Activated T-helper 1 cell treated with anti-CD3 and anti-CD28 coated beads, Interleukin-12 subunit alpha, Interleukin-12 subunit beta, Interleukin-2, Interleukin-4 antibody, amounts not matched to agents 30 ng/mL and 10 ng/mL and 1 ng/mL, durations not matched to agents 14 hours and 24 hours and 36 hours (primary cell): Measurements from ENCODE around the gene CORO1C. TPM values are rescaled to one million over a fixed set of nuclear protein-coding genes. Genes with fewer than 3 reads are reported as not detected.
A peak's percentile ranks its signal among the peaks of the same experiment; 100 is the strongest.

Experiments
- DNase-seq: peaks from one replicate; pipeline ENCODE4 v3.0.0; 2021; ENCODE audit warnings: low spot score
- H3K27ac Mint-ChIP-seq: one replicate; pipeline ENCODE4 v1.8.0; 2021; ENCODE audit warnings: mild to moderate bottlenecking, mixed read lengths
- H3K27me3 Mint-ChIP-seq: one replicate; pipeline ENCODE4 v1.8.0; 2022; ENCODE audit warnings: mild to moderate bottlenecking, moderate library complexity, mixed read lengths; ENCODE audit not compliant: insufficient read depth
- H3K36me3 Mint-ChIP-seq: one replicate; pipeline ENCODE4 v1.8.0; 2021; ENCODE audit warnings: low read depth, mixed read lengths
- H3K4me1 Mint-ChIP-seq: one replicate; pipeline ENCODE4 v1.8.0; 2021; ENCODE audit warnings: low read depth, mixed read lengths
- H3K4me3 Mint-ChIP-seq: one replicate; pipeline ENCODE4 v1.8.0; 2021; ENCODE audit warnings: mild to moderate bottlenecking, moderate library complexity, mixed read lengths
- H3K9me3 Mint-ChIP-seq: one replicate; pipeline ENCODE4 v1.8.0; 2021; ENCODE audit warnings: mixed read lengths
- intact Hi-C: fragments of 100-400 bp; cut with micrococcal nuclease; formaldehyde crosslinking; loops from one replicate; pipeline ENCODE4 v1.15.1; 2024
- total RNA-seq: library from RNA; stranded (reverse); gene quantifications from 2 replicates; pipeline ENCODE4 v1.2.3, GENCODE V29; 2022

The CORO1C gene
- total RNA-seq, 1 donor from 2014 or later: 46.1 TPM

- H3K9me3 Mint-ChIP-seq: no peaks in the 10 kb centered on the region
- peaks cover 64% of the 10 kb centered on the region for H3K4me1 Mint-ChIP-seq
- no peak overlapping the region for H3K4me3 Mint-ChIP-seq
- intact Hi-C loops: loop anchor here (5.0 kb wide), 1 partner anchor 78 kb away; no protein-coding TSS in a partner anchor
- H3K27ac Mint-ChIP-seq: peak overlapping the region; percentile 53
- H3K36me3 Mint-ChIP-seq: peaks cover 25% of the 10 kb centered on the region
- H3K27me3 Mint-ChIP-seq: no peaks in the 10 kb centered on the region
- DNase-seq: no peak
Observed at GRCh38 chr12:108694812-108695278, 36.5 kb downstream of the CORO1C start.

- DNase-seq: no peak
- Mint-ChIP-seq H3K4me3 (peak overlapping the region; percentile 49), H3K4me1 (peaks cover 73% of the 10 kb centered on the region), H3K36me3 (peaks cover 16% of the 10 kb centered on the region), H3K9me3 (no peaks in the 10 kb centered on the region), H3K27ac (peak overlapping the region; percentile 63), H3K27me3 (no peaks in the 10 kb centered on the region)
- intact Hi-C loops: loop anchor here (5.0 kb wide), 1 partner anchor 76 kb away; no protein-coding TSS in a partner anchor
Observed at GRCh38 chr12:108693751-108694150, 37.6 kb downstream of the CORO1C start.

GRCh38 chr12:108693186-108693730, 38.1 kb downstream of the CORO1C start:
- H3K36me3 Mint-ChIP-seq: peaks cover 13% of the 10 kb centered on the region
- H3K27me3 Mint-ChIP-seq: no peaks in the 10 kb centered on the region
- intact Hi-C loops: loop anchor here (5.0 kb wide), 1 partner anchor 76 kb away; no protein-coding TSS in a partner anchor
- peak overlapping the region; percentile 49 for H3K4me3 Mint-ChIP-seq
- no peaks in the 10 kb centered on the region for H3K9me3 Mint-ChIP-seq
- no peak for DNase-seq
- peak overlapping the region; percentile 63 for H3K27ac Mint-ChIP-seq
- peaks cover 73% of the 10 kb centered on the region for H3K4me1 Mint-ChIP-seq

DNA sequence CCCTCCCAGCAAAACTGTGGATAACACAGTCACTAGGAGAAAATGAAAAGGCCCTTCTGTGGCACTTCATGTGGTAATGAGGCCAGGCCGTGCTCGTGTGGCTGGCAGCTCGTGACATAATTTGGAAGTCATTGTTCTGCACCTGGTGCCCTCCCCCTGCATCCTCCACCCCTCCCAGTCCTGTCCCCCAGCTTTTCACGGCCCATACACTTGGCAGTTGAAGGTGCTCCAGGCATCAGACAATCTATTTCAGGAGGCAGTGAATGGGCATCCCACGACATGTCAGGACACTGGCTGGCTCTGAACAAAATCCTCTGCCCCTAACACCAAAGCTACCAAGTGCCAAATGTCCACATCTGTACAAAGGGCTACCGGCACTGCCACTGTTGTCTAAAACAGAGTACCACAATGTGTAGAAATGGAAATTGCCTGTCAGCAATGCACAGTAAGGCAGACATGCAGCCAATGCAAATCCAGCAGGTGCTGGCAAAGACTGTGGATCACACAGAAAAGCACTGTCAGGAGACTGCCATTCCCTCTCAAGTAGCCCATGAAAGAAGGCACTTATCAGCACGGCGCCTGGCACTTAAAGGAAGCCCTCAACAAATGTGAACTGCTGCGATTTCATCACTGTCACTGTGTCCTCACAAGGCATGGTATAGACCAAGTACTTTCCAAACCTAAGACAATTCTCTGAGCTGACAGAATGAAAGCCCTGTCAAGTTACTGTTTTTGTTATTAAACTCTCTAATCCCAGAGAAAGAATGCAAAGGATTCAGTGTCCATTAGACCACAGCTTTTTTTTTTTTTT, 39.1 kb downstream of the CORO1C start:
- Mint-ChIP-seq H3K9me3 (no peaks in the 10 kb centered on the region), H3K36me3 (peaks cover 8% of the 10 kb centered on the region), H3K4me3 (peak overlapping the region; percentile 41), H3K4me1 (peaks cover 72% of the 10 kb centered on the region), H3K27ac (peak overlapping the region; percentile 95), H3K27me3 (no peaks in the 10 kb centered on the region)
- intact Hi-C loops: loop anchor here (1.0 to 5.0 kb wide), 5 partner anchors 28 to 167 kb away; no protein-coding TSS in a partner anchor
- DNase-seq: no peak

DNA sequence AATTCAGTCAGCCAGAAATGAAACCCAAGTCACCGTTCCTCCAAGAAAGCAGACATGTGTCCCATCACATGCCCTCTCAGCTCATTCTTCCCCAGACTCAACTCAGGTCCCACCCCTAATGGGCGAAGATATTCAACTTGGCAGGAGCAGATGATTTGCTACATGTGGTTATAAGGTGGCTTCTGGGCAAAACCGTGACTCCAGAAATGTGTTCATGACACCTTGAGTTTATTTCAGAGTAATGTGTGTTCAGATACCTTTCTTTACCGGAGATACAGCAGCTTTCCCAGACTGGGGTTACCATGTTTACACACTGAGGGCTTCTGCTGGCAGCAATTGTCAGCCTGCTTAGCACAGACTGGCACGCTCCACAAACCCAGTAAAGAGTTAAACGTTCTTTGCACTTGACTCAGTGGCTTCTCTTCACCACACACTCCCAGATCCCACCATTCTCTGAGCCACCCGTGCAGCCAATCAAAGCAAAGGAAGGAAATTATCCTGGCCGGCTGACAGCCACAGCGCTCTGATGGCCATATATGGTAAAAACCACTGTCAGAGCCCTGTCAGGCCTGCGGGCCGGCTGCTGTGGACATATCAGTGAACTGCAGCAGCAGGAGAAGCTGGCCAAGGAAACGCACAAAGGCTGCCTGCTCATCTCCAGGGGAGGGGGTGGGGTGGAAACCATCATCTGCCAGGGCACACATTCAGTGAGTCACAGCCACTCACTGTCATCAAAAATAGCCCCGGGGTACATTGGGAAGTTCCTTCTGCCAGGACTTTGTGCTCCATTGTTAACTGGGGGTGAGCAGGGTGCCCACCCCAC, 39.9 kb downstream of the CORO1C start:
- peak; percentile 50 for DNase-seq
- Mint-ChIP-seq H3K4me3 (peak overlapping the region; percentile 74), H3K9me3 (no peaks in the 10 kb centered on the region), H3K4me1 (peaks cover 64% of the 10 kb centered on the region), H3K27me3 (no peaks in the 10 kb centered on the region), H3K27ac (peak overlapping the region; percentile 95), H3K36me3 (peaks cover 11% of the 10 kb centered on the region)
- intact Hi-C loops: loop anchor here (1.0 to 5.0 kb wide), 5 partner anchors 27 to 167 kb away; no protein-coding TSS in a partner anchor

DNA sequence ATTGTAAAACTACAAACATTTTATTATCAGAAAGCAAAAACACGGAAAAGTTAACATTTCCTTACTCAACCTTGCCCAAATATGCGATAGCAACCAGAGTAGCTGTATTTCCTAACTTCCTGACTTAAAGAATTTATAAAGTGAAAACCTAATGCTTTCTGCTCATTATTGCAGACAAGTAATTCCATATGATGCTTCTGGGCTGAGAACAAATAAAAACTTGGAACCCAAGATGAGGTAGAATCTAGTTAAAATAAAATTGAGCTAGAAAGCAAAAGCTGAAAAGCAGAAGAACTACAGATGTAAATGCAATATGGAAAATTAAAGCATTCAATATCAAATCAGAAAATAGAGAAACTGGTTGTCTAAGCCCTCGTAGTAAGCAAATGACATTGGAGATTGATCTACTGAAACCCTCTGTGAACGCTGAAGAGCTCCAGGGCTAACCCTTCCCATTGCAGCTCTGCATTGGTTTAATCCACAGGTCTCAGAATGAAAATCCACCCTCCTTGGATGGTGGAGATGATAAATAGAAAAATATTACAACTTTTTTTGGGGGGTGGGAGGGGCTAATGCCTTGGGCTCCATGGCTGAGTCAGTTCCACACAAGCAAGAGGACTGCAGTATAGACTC, 40.7 kb downstream of the CORO1C start:
- Mint-ChIP-seq H3K4me1 (peaks cover 64% of the 10 kb centered on the region), H3K27ac (peak overlapping the region; percentile 95), H3K36me3 (peaks cover 11% of the 10 kb centered on the region), H3K4me3 (peak overlapping the region; percentile 74), H3K27me3 (no peaks in the 10 kb centered on the region), H3K9me3 (no peaks in the 10 kb centered on the region)
- no peak for DNase-seq
- intact Hi-C loops: loop anchor here (1.0 to 5.0 kb wide), 5 partner anchors 26 to 168 kb away; no protein-coding TSS in a partner anchor

DNA sequence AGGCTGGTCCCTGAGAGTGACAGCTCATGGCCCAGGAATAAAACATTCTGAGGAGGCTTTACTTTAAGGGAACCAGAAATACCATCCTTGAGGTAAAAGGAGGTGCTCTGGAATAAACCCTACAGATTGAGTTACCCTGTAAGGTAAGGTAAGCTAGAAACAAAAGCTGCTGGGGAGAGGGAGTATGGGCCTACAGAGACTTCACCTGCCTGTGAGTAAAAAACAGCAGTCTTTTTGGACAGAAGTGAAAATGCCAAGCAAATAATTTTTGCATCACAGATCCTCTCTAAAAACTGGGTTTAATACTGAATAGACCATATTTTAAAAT, 41.2 kb downstream of the CORO1C start:
- Mint-ChIP-seq H3K27me3 (no peaks in the 10 kb centered on the region), H3K4me3 (peak overlapping the region; percentile 74), H3K4me1 (peaks cover 64% of the 10 kb centered on the region), H3K9me3 (no peaks in the 10 kb centered on the region), H3K36me3 (peaks cover 10% of the 10 kb centered on the region), H3K27ac (peak overlapping the region; percentile 95)
- DNase-seq: no peak
- intact Hi-C loops: loop anchor here (2.0 to 5.0 kb wide), 3 partner anchors 73 to 169 kb away; no protein-coding TSS in a partner anchor

DNA sequence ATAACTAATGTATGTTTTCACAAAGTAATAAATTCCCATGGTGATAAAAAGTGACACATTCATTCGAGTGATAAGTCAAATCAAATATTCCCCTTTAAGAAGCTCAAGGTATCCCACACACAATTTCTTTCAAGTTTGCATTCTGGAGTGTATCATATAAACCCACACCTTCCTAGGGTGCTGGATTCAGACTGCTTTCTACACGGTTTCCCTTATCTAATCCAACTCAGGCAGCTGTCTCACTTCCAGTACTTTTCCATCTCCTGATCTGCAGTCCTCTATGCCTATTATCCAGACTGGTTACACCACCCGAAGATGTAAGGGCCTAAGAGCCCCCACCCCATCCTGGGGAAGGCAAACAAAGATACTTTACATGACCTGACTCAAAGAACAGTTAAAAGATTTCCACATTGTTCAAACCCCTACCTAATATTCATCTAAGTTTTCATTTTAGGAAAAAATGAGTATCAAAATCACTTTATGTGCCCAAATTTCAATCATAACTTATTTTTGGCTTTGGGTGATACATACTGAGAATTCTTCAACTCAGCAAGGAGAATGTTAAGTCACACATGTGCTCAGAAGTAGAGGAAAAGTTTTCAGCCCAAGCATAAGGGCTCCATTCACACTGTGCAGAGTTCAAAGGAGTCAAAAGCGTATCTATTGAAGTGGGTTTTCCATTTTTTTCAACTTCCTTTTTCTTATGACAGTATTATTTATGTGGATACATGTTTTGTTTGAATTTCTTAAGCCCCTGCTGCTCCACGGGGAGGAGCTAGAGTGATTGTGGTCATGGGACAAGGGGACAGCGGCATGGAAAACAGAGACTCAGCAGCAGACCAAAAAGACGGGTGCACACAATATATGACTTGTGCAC, 41.8 kb downstream of the CORO1C start:
- H3K4me3 Mint-ChIP-seq: peak overlapping the region; percentile 74
- no peaks in the 10 kb centered on the region for H3K27me3 Mint-ChIP-seq
- H3K27ac Mint-ChIP-seq: peak overlapping the region; percentile 95
- peaks cover 7% of the 10 kb centered on the region for H3K36me3 Mint-ChIP-seq
- intact Hi-C loops: loop anchor here (1.0 to 5.0 kb wide), 7 partner anchors 8 to 169 kb away; no protein-coding TSS in a partner anchor
- H3K9me3 Mint-ChIP-seq: no peaks in the 10 kb centered on the region
- DNase-seq: no peak
- peaks cover 65% of the 10 kb centered on the region for H3K4me1 Mint-ChIP-seq

GRCh38 chr12:108686780-108687179, 44.5 kb downstream of the CORO1C start:
- H3K36me3 Mint-ChIP-seq: peaks cover 4% of the 10 kb centered on the region
- no peak overlapping the region for H3K27ac Mint-ChIP-seq
- DNase-seq: no peak
- no peak overlapping the region for H3K4me3 Mint-ChIP-seq
- H3K9me3 Mint-ChIP-seq: no peaks in the 10 kb centered on the region
- no peaks in the 10 kb centered on the region for H3K27me3 Mint-ChIP-seq
- H3K4me1 Mint-ChIP-seq: peaks cover 47% of the 10 kb centered on the region
- intact Hi-C loops: no loop called here

DNA sequence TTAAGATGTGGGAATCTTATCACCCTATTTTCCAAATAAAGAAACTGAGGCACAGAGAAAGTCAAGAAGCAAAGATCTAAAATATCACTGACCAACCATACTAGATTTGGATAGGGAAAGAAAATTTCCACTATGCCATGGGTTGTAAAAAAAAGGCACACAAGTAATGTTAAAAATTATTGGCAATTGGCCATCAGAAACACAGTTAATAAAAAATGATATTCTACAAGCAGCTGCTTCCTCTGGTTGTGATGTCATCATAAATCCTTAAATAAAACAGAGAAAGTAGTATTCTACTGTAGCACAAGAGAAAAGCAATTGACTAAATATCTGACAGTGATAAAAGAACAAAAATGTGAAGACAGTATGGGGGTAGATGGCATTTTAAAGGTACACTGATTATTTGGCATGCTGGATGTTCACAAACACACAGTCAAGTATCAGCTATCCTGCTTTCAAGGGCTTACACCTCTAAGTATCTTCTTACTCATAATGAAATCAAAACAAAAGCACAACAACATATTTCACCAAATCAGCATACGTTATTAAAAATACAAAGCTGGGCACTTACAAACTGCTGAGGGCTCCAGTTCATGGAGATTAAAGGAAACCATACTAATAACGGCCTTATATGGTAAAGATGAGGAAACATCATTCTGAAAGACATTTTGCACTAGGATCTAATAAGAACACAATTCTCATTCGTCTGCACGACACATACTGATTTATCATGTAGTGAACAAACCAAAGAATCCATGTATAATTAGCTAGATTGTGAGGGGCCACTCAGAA, 45.7 kb downstream of the CORO1C start:
- H3K27ac Mint-ChIP-seq: no peak overlapping the region
- H3K9me3 Mint-ChIP-seq: no peaks in the 10 kb centered on the region
- no peak overlapping the region for H3K4me3 Mint-ChIP-seq
- peaks cover 36% of the 10 kb centered on the region for H3K4me1 Mint-ChIP-seq
- peaks cover 4% of the 10 kb centered on the region for H3K36me3 Mint-ChIP-seq
- intact Hi-C loops: no loop called here
- H3K27me3 Mint-ChIP-seq: no peaks in the 10 kb centered on the region
- no peak for DNase-seq
